IPS DF 6.9 (cell line): ENCODE data around the gene KLHL22.

Experiments
- DNase-seq: peaks from one replicate; pipeline ENCODE4 v3.0.0-alpha.2; 2013; ENCODE audit warnings: low read depth, low spot score
- H3K27ac ChIP-seq: one replicate; pipeline ENCODE4 v1.5.1; 2013; ENCODE audit warnings: low read length, control low read depth
- H3K27me3 ChIP-seq: 2 replicates; pipeline ENCODE4 v1.6.1; 2013; ENCODE audit warnings: mild to moderate bottlenecking, low read length; ENCODE audit not compliant: control insufficient read depth, insufficient read depth
- H3K36me3 ChIP-seq: 2 replicates; pipeline ENCODE4 v1.6.1; 2013; ENCODE audit warnings: low read length; ENCODE audit not compliant: control insufficient read depth, insufficient read depth
- H3K4me1 ChIP-seq: 2 replicates; pipeline ENCODE4 v1.6.1; 2013; ENCODE audit warnings: low read length; ENCODE audit not compliant: control insufficient read depth, insufficient read depth
- H3K4me3 ChIP-seq: 2 replicates; pipeline ENCODE4 v1.5.1; 2013; ENCODE audit warnings: mild to moderate bottlenecking, low read length
- H3K9me3 ChIP-seq: 2 replicates; pipeline ENCODE4 v1.6.1; 2013; ENCODE audit warnings: low read length, inconsistent platforms; ENCODE audit not compliant: control insufficient read depth, insufficient read depth
- WGBS: extraction: QIAGEN DNeasy Blood & Tissue Kit; methylation state at CpG from one replicate; pipeline ENCODE4 v1.1.7; 2013; ENCODE audit warnings: mixed read lengths, missing lambda C conversion rate; ENCODE audit not compliant: insufficient read length, insufficient coverage; 5-methylcytosine and 5-hydroxymethylcytosine counted together

The KLHL22 gene

DNA sequence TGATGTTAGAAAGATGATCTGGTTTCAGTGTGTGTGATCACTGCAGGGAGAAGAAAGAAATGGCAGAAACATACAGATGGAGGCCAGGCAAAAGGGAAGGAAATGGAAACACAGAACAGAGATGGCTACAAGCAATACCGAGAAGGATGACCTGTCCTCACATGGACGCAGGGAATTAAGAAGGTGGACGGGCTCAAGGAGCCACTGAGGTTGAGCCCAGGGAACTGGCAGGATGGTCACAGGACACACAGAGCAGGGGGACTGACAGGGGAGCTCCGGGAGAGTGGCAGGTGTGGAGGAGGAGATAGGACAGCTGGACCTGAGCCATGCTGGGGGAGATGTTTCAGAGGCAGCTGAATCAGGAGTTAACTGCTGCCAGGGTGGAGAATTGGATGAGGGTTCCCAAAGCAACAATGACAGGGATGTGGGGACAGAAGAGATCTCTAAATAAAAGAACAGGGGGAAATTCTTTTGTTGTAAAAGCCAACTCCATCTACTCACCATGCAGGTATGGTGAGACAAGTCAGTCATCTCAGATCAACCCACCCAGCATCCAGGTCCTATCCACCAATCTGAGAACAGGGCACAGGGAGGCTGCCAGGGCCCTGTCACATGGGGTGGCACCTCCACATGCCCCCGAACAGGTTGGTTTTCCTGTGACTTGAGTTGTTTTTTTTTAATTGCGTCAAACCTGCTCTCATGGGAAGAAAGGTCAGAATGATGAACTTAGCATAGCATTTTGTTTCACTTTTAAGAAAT is 26.3 kb downstream of the KLHL22 start:
- no peaks in the 10 kb centered on the region for H3K36me3 ChIP-seq
- WGBS, result no CpG with 5 or more reads among the region's 6 CpGs
- H3K9me3 ChIP-seq, result no peaks in the 10 kb centered on the region
- no peak overlapping the region for H3K4me3 ChIP-seq
- no peaks in the 10 kb centered on the region for H3K4me1 ChIP-seq
- H3K27ac ChIP-seq, result no peak overlapping the region
- no peak for DNase-seq
- H3K27me3 ChIP-seq, result no peaks in the 10 kb centered on the region

DNA sequence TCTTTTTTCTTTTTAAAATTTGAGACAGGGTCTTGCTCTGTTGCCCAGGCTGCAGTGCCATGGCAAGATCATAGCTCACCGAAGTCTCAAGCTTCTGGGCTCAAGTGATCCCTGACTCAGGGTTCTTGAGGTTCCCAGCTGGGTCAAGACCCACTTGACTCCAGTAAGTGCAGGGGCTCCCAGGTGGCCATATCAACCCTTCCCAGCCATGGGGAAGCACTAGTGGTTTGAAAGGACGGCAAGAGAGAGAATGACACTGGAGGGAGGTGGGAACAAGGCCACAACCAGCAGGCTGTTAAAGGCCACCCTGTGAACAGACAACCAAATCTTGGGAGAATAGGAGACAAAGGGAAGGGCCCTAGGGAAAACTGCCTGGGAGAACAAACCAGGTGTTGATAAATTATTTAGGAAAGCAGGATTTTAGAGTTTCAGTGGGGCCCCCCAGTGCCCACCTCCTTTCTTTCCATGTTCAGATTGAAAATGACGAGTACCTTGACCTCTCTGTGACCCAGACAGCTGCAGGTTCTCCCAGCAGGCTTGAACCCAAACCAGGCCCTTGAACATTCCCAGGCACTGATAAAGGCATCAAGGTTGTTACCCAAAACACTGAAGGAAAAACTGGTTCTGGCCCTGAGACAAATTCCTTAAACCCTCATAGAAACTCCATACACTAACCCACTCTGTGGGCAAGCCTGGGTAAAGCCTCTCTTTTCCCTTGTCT is 28.8 kb downstream of the KLHL22 start:
- Histone ChIP-seq H3K36me3 (no peaks in the 10 kb centered on the region), H3K27ac (no peak overlapping the region)

DNA sequence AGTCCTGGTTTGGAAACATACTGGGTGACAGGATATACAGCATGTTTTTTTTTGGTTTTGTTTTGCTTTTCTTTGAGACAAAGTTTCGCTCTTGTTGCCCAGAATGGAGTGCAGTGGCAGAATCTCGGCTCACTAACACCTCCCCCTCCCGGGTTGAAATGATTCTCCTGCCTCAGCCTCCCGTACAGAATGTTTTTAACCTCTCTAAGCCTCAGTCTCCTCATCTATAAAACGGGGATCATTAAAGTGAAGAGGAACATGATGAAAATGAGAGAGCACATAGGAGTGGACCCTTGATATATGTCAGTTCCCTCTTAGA is 29.9 kb downstream of the KLHL22 start:
- Histone ChIP-seq H3K27me3 (no peaks in the 10 kb centered on the region), H3K4me1 (peaks cover 1% of the 10 kb centered on the region; the same call in 1 of the 2 replicates), H3K4me3 (no peak overlapping the region), H3K36me3 (no peaks in the 10 kb centered on the region), H3K9me3 (no peaks in the 10 kb centered on the region), H3K27ac (no peak overlapping the region)
- no peak for DNase-seq
- WGBS, result no CpG with 5 or more reads among the region's 5 CpGs

More for the DNA sequence above, 28.8 kb downstream of the KLHL22 start:
- WGBS, result no CpG with 5 or more reads among the region's 3 CpGs
- Histone ChIP-seq H3K4me3 (no peak overlapping the region), H3K4me1 (peaks cover 1% of the 10 kb centered on the region; the same call in 1 of the 2 replicates), H3K9me3 (no peaks in the 10 kb centered on the region), H3K27me3 (no peaks in the 10 kb centered on the region)
- no peak for DNase-seq

DNA sequence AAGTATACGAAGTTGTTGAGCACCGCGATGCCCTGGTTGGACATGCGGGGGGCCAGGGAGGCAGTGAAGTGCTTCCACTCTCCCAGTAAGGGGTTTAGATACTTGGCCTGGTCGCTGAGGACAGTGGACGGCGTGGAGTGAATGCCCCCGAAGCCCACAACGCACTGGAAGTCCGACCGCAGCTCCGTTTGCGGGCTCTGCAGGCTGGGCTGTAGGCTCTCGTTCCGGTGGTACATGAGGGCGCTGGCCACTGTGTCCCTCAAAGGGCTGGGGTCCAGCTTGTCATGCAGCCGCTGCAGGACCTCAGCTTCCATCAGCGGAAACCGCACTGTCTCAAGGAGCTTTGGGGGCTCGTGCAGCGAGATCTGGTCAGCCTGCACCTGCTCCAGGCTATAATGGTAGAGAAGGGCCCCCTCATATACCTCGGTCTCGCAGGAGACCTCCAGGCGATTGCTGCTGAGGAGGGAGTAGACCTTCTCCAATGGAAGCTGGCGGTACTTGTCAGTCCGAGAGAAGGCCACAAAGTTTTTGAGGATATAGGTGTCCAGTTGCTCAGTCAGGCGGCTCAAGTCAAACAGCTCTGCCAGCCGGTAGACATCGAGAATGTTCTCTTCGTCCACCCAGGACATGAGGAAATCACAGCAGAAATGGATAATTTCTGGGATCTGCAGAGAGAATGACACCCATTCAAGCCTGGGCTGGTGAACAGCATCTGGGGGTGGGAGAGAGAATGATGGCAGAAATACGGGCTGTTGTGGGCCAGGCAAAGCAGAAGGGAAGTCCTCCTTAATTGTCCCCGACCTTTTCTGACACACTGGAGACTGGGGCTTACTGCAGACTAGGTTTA is 30.5 kb downstream of the KLHL22 start:
- H3K4me3 ChIP-seq, result no peak overlapping the region
- DNase-seq, result no peak
- no peak overlapping the region for H3K27ac ChIP-seq
- no CpG with 5 or more reads among the region's 32 CpGs for WGBS
- peaks cover 1% of the 10 kb centered on the region; the same call in 1 of the 2 replicates for H3K4me1 ChIP-seq
- H3K9me3 ChIP-seq, result no peaks in the 10 kb centered on the region
- no peaks in the 10 kb centered on the region for H3K36me3 ChIP-seq
- H3K27me3 ChIP-seq, result no peaks in the 10 kb centered on the region

DNA sequence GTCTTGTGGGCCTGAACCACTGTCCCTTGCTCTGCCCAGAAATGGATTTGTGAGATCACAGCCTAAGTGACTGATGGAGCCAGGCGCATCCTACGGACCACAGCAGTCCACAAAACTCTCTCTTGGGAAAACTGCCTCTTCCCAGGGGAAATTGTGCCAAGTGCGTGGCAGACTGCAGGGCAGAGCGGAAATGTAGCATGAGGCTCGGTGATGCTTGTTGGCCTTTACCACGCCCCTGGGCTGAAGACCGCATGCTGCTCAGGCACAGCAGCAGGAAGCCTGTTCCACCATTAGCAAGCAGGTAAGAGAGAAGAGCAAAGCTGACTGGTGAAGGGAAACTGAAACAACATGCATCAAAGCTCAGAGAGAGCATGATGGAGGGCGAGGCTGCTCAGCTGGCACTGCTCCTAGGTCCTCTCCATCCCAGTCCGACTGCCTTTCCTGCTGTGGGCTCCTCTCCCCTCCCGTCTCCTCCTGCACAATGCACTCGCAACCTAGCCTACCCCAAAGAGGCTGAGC is 31.4 kb downstream of the KLHL22 start:
- H3K27me3 ChIP-seq, result no peaks in the 10 kb centered on the region
- peaks cover 1% of the 10 kb centered on the region; the same call in 1 of the 2 replicates for H3K4me1 ChIP-seq
- no peak for DNase-seq
- H3K36me3 ChIP-seq, result no peaks in the 10 kb centered on the region
- no peak overlapping the region for H3K4me3 ChIP-seq
- no peaks in the 10 kb centered on the region for H3K9me3 ChIP-seq
- WGBS, result no CpG with 5 or more reads among the region's 11 CpGs
- H3K27ac ChIP-seq, result no peak overlapping the region

DNA sequence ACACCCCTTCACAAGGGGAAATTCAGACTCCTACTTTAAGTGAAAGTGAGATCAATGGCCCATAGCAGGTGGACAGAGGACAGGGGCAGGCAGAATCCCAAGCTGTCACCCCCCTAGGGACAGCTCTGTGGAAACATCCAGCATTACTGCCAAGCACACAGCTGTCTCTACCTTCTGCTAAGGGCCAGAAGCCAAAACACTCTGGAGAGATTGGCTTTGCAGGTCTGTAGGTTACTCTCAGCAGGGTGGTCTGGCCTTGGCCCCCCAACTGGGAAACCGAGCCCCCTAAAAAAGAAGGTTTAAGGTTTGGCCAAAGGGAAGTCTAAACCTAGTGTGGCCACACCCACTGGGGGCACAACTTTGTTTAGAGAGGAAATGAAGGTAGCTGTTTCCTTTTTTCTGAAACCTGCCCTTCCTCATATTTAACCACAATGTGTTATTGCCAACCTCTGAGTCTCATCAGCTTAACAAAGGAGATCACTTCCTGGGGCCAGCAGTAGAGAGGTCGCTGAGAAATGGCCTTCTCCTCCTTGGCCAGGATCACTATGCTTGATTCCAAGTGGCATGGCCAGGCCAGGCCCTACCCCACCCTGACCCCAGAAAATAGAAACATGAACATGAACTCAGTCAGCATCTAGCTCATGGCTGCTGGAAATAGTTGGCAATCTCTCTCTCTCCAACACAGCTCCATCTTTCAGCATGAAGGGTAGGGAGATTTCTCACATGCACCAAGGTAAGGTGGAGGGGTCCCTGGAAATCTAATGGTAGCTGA is 32.1 kb downstream of the KLHL22 start:
- Histone ChIP-seq H3K36me3 (no peaks in the 10 kb centered on the region), H3K27ac (no peak overlapping the region), H3K4me3 (no peak overlapping the region), H3K27me3 (no peaks in the 10 kb centered on the region), H3K4me1 (peaks cover 1% of the 10 kb centered on the region; the same call in 1 of the 2 replicates), H3K9me3 (no peaks in the 10 kb centered on the region)
- no CpG with 5 or more reads among the region's 2 CpGs for WGBS
- no peak for DNase-seq

DNA sequence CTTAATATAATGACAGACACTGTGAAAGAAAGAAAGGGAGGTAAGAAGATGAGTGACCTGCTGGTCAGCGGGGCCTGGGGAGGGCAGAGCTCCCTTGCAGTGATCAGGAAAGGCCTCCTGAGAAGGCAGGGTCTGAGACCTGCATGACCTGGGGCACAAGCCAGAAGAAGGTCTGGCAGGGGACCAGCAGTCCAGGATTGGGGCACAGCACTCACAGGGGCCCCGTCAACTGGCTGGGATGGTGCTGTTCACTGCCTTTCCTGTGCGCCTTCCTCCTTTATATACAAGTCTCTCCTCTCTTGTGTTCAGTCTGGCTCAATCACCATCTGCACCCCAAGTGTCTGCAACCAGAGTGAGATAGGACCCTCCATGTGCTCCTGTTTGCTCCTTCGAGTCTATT is 35.7 kb downstream of the KLHL22 start:
- Histone ChIP-seq H3K4me1 (peaks cover 1% of the 10 kb centered on the region), H3K36me3 (no peaks in the 10 kb centered on the region), H3K9me3 (no peaks in the 10 kb centered on the region), H3K4me3 (no peak overlapping the region), H3K27ac (no peak overlapping the region), H3K27me3 (no peaks in the 10 kb centered on the region)
- WGBS, result no CpG with 5 or more reads among the region's 4 CpGs
- no peak for DNase-seq

DNA sequence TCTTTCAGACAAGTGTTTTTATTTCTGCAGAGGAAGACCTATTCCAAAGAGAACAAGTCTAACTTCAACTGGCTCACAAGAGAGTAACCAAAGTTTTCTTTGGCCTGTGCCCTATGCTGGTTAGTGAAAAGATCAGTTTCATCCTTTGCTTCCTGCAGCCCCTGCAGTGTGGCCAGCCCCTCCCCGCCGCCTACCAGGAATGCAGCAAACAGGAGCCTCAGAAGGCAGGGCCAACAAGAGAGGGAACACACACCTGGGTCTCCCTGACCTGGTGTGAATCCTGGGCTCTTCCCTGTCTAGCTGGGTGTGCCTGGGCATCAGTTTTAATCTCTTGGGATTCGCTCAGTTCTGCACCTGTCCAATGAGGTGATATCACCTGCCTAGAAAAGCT is 36.4 kb downstream of the KLHL22 start:
- WGBS, result no CpG with 5 or more reads among the region's 3 CpGs
- Histone ChIP-seq H3K4me1 (peaks cover 1% of the 10 kb centered on the region), H3K36me3 (no peaks in the 10 kb centered on the region), H3K4me3 (no peak overlapping the region), H3K27me3 (no peaks in the 10 kb centered on the region), H3K9me3 (no peaks in the 10 kb centered on the region), H3K27ac (no peak overlapping the region)
- DNase-seq, result no peak

DNA sequence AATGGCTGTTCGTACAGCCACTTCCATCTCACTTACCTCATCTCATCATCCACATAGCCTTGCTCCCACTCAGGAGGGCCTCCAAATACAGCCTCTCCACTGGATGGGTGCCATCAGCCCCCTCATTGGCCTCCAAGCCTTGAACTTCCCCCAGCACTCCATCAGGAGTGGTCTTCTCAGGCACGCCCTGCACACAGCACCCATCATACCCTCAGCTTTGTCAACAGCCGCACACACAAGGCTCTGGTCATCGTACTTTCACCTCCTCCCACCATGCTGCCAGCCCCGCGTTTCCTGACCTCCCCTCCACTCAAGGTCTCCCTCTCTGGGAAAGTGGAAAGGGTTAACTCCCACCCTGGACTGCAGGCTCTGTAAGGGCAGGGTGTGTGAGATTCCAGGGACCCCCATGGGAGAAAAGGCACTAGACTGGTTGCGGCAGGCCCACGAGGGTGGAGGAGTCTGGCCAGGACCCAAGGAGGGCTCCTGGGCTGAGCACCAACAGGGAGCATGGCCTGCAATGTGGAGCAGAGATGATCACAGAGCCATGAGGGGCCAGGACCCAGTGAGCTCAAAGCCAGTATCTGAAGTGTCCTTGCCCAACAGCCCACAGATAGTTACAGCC is 37.0 kb downstream of the KLHL22 start:
- Histone ChIP-seq H3K36me3 (no peaks in the 10 kb centered on the region), H3K27ac (no peak overlapping the region), H3K4me1 (peaks cover 1% of the 10 kb centered on the region), H3K9me3 (no peaks in the 10 kb centered on the region), H3K4me3 (no peak overlapping the region), H3K27me3 (no peaks in the 10 kb centered on the region)
- WGBS, result no CpG with 5 or more reads among the region's 8 CpGs
- DNase-seq, result no peak
